OCI-LY7 (cell line): ENCODE data around the gene FOXP1.

Experiments
- EZH2phosphoT487 ChIP-seq: fragments of 200-600 bp; sonication (generic); IDR thresholded peaks from 2 replicates; pipeline ENCODE4 v1.6.1; 2018; ENCODE audit warnings: low read depth, borderline replicate concordance, mild to moderate bottlenecking, mixed run types, antibody characterized with exemption, low read length, moderate library complexity, mixed read lengths
- TF ChIP-seq, protein P1 (sequence below): fragments of 200-600 bp; sonication (generic); conservative IDR thresholded peaks from 2 replicates; pipeline ENCODE4 v1.5.1; 2014; ENCODE audit warnings: mild to moderate bottlenecking, antibody characterized with exemption, low read length, moderate library complexity, mixed read lengths

DNA sequence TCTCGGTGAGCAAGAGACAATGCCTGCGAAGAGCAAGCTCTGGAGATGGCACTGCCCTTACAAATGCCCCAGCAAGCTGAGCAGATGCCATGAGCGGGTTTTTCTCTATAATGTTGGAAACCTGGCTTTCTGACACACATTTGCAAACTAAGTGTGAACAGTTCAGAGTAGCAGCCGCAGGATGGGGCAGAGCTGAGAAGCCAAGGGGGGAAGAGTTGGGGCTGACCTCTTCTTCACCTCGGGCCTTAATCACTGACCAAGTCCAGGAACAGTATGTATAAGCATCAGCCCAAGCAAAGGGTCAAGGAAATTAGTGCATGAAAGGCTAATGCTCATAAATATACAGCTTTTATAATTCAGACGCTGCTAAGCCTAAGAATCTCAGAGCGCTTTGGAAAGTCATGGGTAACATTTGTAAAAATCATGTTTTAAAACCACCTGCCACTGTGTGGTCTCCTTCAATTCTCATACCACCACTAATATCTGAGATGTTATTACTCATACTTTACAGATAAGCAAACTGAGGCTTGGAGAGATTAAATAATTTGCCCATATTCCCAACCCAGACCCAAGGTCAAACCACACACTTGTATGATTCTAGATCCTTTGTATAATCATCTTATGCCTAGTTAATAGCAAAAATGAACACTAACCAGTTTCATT is 603.4 kb downstream of the FOXP1 start:
- TF ChIP-seq, protein P1, sequence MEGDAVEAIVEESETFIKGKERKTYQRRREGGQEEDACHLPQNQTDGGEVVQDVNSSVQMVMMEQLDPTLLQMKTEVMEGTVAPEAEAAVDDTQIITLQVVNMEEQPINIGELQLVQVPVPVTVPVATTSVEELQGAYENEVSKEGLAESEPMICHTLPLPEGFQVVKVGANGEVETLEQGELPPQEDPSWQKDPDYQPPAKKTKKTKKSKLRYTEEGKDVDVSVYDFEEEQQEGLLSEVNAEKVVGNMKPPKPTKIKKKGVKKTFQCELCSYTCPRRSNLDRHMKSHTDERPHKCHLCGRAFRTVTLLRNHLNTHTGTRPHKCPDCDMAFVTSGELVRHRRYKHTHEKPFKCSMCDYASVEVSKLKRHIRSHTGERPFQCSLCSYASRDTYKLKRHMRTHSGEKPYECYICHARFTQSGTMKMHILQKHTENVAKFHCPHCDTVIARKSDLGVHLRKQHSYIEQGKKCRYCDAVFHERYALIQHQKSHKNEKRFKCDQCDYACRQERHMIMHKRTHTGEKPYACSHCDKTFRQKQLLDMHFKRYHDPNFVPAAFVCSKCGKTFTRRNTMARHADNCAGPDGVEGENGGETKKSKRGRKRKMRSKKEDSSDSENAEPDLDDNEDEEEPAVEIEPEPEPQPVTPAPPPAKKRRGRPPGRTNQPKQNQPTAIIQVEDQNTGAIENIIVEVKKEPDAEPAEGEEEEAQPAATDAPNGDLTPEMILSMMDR: no peak
- TF ChIP-seq EZH2phosphoT487: no peak
